WTC11 (cell line): ENCODE results near the gene TBKBP1.

Source experiments
- AFF4 ChIP-seq: sonication (generic); formaldehyde crosslinking; IDR thresholded peaks from 2 replicates; pipeline ENCODE4 v1.8.1; 2023; ENCODE audit warnings: mild to moderate bottlenecking, missing genetic modification reagents, borderline replicate concordance
- ATF2 ChIP-seq: sonication (generic); formaldehyde crosslinking; IDR thresholded peaks from 2 replicates; pipeline ENCODE4 v1.8.1; 2022; ENCODE audit warnings: low read depth, missing genetic modification reagents, borderline replicate concordance
- ATF6 ChIP-seq: sonication (generic); formaldehyde crosslinking; IDR thresholded peaks from 2 replicates; pipeline ENCODE4 v1.8.1; 2023; ENCODE audit warnings: mild to moderate bottlenecking, missing genetic modification reagents
- CTCF ChIP-seq: fragments of 200-600 bp; IDR thresholded peaks from 2 replicates; pipeline ENCODE4 v1.8.0; 2022; ENCODE audit warnings: antibody characterized with exemption
- ESRRA ChIP-seq: sonication (generic); formaldehyde crosslinking; IDR thresholded peaks from 2 replicates; pipeline ENCODE4 v1.8.1; 2022; ENCODE audit warnings: mild to moderate bottlenecking, missing genetic modification reagents, borderline replicate concordance
- FOXK1 ChIP-seq: sonication (generic); formaldehyde crosslinking; IDR thresholded peaks from 2 replicates; pipeline ENCODE4 v1.8.0; 2022; ENCODE audit warnings: mild to moderate bottlenecking, moderate library complexity, missing genetic modification reagents
- MYBL2 ChIP-seq: sonication (generic); formaldehyde crosslinking; IDR thresholded peaks from 2 replicates; pipeline ENCODE4 v1.8.1; 2023; ENCODE audit warnings: mild to moderate bottlenecking, moderate library complexity, missing genetic modification reagents
- NFYB ChIP-seq: sonication (generic); formaldehyde crosslinking; conservative IDR thresholded peaks from 2 replicates; pipeline ENCODE4 v1.8.0; 2022; ENCODE audit warnings: low read depth, missing genetic modification reagents
- RELA ChIP-seq: sonication (generic); formaldehyde crosslinking; IDR thresholded peaks from 2 replicates; pipeline ENCODE4 v1.8.1; 2022; ENCODE audit warnings: missing genetic modification reagents, mild to moderate bottlenecking, borderline replicate concordance
- TCF7 ChIP-seq: sonication (generic); formaldehyde crosslinking; IDR thresholded peaks from 2 replicates; pipeline ENCODE4 v1.8.0; 2022; ENCODE audit warnings: mild to moderate bottlenecking, low read depth, missing genetic modification reagents, moderate library complexity
- TP53 ChIP-seq: sonication (generic); formaldehyde crosslinking; IDR thresholded peaks from 2 replicates; pipeline ENCODE4 v1.8.1; 2023; ENCODE audit warnings: mild to moderate bottlenecking, missing genetic modification reagents
- TF ChIP-seq, protein P1 (sequence below): sonication (generic); formaldehyde crosslinking; IDR thresholded peaks from 2 replicates; pipeline ENCODE4 v1.8.1; 2022; ENCODE audit warnings: low read depth, mild to moderate bottlenecking, moderate library complexity, missing genetic modification reagents, borderline replicate concordance
- TF ChIP-seq, protein P2 (sequence below): sonication (generic); formaldehyde crosslinking; IDR thresholded peaks from 2 replicates; pipeline ENCODE4 v1.8.0; 2022; ENCODE audit warnings: mild to moderate bottlenecking, missing genetic modification reagents

DNA sequence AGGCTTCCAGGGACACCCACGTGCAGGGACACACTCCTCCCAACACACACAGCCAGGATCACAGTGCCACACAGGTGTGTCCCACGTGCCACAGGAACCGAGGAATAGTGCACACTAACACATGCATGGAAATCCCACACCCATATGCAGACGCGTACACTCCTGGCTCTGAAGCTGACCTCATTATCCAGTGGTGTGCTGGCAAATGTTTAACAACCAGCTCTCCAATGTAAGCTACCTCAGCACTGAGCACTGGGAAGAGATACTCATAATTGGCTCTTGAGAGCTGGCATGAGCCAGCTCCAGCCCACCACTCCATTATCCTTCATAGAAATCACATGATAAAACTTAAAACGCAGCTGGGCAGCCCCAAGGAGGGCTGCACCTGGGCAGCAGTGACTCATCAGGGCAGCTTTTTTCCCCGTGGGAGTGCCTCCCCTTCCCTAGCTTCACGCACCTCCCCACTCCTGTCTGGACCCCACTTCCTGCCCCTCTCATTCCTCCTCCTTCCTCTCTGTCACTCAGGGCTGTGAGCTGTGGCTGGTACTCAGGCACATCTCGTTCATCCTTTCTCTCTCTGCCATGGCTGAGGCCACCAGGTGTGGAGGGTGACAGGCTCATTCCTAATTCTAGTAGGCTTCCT, 24.1 kb downstream of the TBKBP1 start:
- TF ChIP-seq, protein P1, sequence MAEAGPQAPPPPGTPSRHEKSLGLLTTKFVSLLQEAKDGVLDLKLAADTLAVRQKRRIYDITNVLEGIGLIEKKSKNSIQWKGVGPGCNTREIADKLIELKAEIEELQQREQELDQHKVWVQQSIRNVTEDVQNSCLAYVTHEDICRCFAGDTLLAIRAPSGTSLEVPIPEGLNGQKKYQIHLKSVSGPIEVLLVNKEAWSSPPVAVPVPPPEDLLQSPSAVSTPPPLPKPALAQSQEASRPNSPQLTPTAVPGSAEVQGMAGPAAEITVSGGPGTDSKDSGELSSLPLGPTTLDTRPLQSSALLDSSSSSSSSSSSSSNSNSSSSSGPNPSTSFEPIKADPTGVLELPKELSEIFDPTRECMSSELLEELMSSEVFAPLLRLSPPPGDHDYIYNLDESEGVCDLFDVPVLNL (CRISPR knock-in tag) = no peak
- TF ChIP-seq MYBL2 (CRISPR knock-in tag) (no peak), TP53 (CRISPR knock-in tag) (no peak), NFYB (CRISPR knock-in tag) (no peak), ESRRA (CRISPR knock-in tag) (no peak), CTCF (no peak), ATF2 (CRISPR knock-in tag) (no peak), RELA (CRISPR knock-in tag) (no peak), AFF4 (no peak), ATF6 (no peak), TCF7 (CRISPR knock-in tag) (no peak), FOXK1 (CRISPR knock-in tag) (no peak)
- TF ChIP-seq, protein P2, sequence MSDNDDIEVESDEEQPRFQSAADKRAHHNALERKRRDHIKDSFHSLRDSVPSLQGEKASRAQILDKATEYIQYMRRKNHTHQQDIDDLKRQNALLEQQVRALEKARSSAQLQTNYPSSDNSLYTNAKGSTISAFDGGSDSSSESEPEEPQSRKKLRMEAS (CRISPR knock-in tag) = no peak
